ENCODE measurements around the gene DUOXA1. TPM values are rescaled to one million over a fixed set of nuclear protein-coding genes. Genes with fewer than 3 reads are reported as not detected.
A peak's percentile ranks its signal among the peaks of the same experiment; 100 is the strongest.

Gene DUOXA1
- total RNA-seq (ENCODE audit: low replicate concordance) = not detected in 2 replicates

GRCh38 chr15:45129651-45130129 is at the start of gene DUOXA1, which contains the start of gene DUOX1:
DUOXA1 (minus strand) TSS chr15:45129879; CDS start chr15:45123014, 6,865 bp downstream.
DUOX1 (plus strand) TSS chr15:45129994; CDS start chr15:45131967, 1,973 bp downstream.
- peaks cover 76% of the 10 kb centered on the region for H3K27me3 Mint-ChIP-seq (ENCODE audit: insufficient read depth, low read depth)
- no peak within 1 kb of the TSS for H3K27ac ChIP-seq
- peaks cover 1% of the 10 kb centered on the region for H3K4me1 Mint-ChIP-seq
- no peaks in the 10 kb centered on the region for H3K36me3 ChIP-seq
- H3K27ac Mint-ChIP-seq = no peak within 1 kb of the TSS
- peak within 1 kb of the TSS; percentile 30 for H2AFZ ChIP-seq (replicated peaks)
- no peaks in the 10 kb centered on the region for H3F3A ChIP-seq (ENCODE audit: low read depth)
- H3K9me3 ChIP-seq (ENCODE audit: low read depth) = no peaks in the 10 kb centered on the region
- peak; percentile 83 for TF ChIP-seq EZH2 (IDR thresholded peaks at IDR 0.05)
- peak; percentile 58 for TF ChIP-seq EZH2phosphoT487 (IDR thresholded peaks at IDR 0.05)
- no peak for TF ChIP-seq CTCF (IDR thresholded peaks at IDR 0.05)
- H4K20me1 ChIP-seq (ENCODE audit: low read depth) = peaks cover 12% of the 10 kb centered on the region
- H3K79me2 ChIP-seq (ENCODE audit: low read depth) = no peaks in the 10 kb centered on the region
- peaks cover 100% of the 10 kb centered on the region for H3K27me3 ChIP-seq
- H3K9me3 Mint-ChIP-seq = peaks cover 1% of the 10 kb centered on the region
- peak within 1 kb of the TSS; percentile 68 for H3K4me3 Mint-ChIP-seq
- DNase-seq (ENCODE audit: low spot score) = peak; percentile 67
- H3K36me3 Mint-ChIP-seq = peaks cover 1% of the 10 kb centered on the region
- peaks cover 5% of the 10 kb centered on the region for H3K4me1 ChIP-seq
- H3K9ac ChIP-seq = no peak within 1 kb of the TSS
- peak within 1 kb of the TSS; percentile 42 for H3K4me3 ChIP-seq
- peak within 1 kb of the TSS; percentile 76 for H3K4me2 ChIP-seq

- Histone ChIP-seq H3F3A (ENCODE audit: low read depth) (no peaks in the 10 kb centered on the region), H3K4me1 (peaks cover 5% of the 10 kb centered on the region), H3K27ac (no peak overlapping the region), H3K79me2 (ENCODE audit: low read depth) (peaks cover 50% of the 10 kb centered on the region), H3K36me3 (no peaks in the 10 kb centered on the region), H3K4me2 (no peak overlapping the region), H3K27me3 (no peaks in the 10 kb centered on the region), H4K20me1 (ENCODE audit: low read depth) (peaks cover 98% of the 10 kb centered on the region), H3K9ac (no peak overlapping the region), H3K9me3 (ENCODE audit: low read depth) (no peaks in the 10 kb centered on the region), H3K4me3 (no peak overlapping the region), H2AFZ (replicated peaks) (no peak overlapping the region)
- peaks cover 44% of the 10 kb centered on the region for H3K36me3 Mint-ChIP-seq
- peaks cover 4% of the 10 kb centered on the region for H3K9me3 Mint-ChIP-seq
- H3K27me3 Mint-ChIP-seq (ENCODE audit: insufficient read depth, low read depth) = peaks cover 2% of the 10 kb centered on the region
- no peak overlapping the region for H3K4me3 Mint-ChIP-seq
- no peak for TF ChIP-seq CTCF (IDR thresholded peaks at IDR 0.05)
- no peak for TF ChIP-seq EZH2phosphoT487 (IDR thresholded peaks at IDR 0.05)
- no peak for TF ChIP-seq EZH2 (IDR thresholded peaks at IDR 0.05)
- peak overlapping the region; percentile 2 for H3K27ac Mint-ChIP-seq
- no peak for DNase-seq (ENCODE audit: low spot score)
- H3K4me1 Mint-ChIP-seq = peaks cover 15% of the 10 kb centered on the region
Measured at GRCh38 chr15:45177285-45177684, 47.6 kb upstream of the DUOXA1 start.

GRCh38 chr15:45174577-45174976 is 44.9 kb upstream of the DUOXA1 start:
- Mint-ChIP-seq H3K9me3 (no peaks in the 10 kb centered on the region), H3K27me3 (ENCODE audit: insufficient read depth, low read depth) (no peaks in the 10 kb centered on the region), H3K4me1 (peaks cover 5% of the 10 kb centered on the region), H3K27ac (no peak overlapping the region), H3K36me3 (peaks cover 35% of the 10 kb centered on the region), H3K4me3 (no peak overlapping the region)
- H3K27ac ChIP-seq = no peak overlapping the region
- DNase-seq (ENCODE audit: low spot score) = no peak
- no peak overlapping the region for H3K4me2 ChIP-seq
- H3K36me3 ChIP-seq = no peaks in the 10 kb centered on the region
- peaks cover 89% of the 10 kb centered on the region for H4K20me1 ChIP-seq (ENCODE audit: low read depth)
- H3K4me3 ChIP-seq = no peak overlapping the region
- no peak overlapping the region for H2AFZ ChIP-seq (replicated peaks)
- no peaks in the 10 kb centered on the region for H3F3A ChIP-seq (ENCODE audit: low read depth)
- no peaks in the 10 kb centered on the region for H3K9me3 ChIP-seq (ENCODE audit: low read depth)
- H3K4me1 ChIP-seq = peaks cover 6% of the 10 kb centered on the region
- H3K27me3 ChIP-seq = no peaks in the 10 kb centered on the region
- H3K79me2 ChIP-seq (ENCODE audit: low read depth) = peaks cover 23% of the 10 kb centered on the region
- TF ChIP-seq EZH2 (IDR thresholded peaks at IDR 0.05) (no peak), CTCF (IDR thresholded peaks at IDR 0.05) (no peak), EZH2phosphoT487 (IDR thresholded peaks at IDR 0.05) (no peak)
- H3K9ac ChIP-seq = no peak overlapping the region
